ENCODE data around the gene LRRIQ1. TPM values are rescaled to one million over a fixed set of nuclear protein-coding genes. Genes with fewer than 3 reads are reported as not detected.
"Not testable (repeated sequence)": the region's sequence is repeated elsewhere in the genome, so short reads cannot be mapped to it uniquely, and the experiment has no call there.

Gene LRRIQ1
- total RNA-seq, 1 experiment from 2014 or later: 0.18 TPM

DNA sequence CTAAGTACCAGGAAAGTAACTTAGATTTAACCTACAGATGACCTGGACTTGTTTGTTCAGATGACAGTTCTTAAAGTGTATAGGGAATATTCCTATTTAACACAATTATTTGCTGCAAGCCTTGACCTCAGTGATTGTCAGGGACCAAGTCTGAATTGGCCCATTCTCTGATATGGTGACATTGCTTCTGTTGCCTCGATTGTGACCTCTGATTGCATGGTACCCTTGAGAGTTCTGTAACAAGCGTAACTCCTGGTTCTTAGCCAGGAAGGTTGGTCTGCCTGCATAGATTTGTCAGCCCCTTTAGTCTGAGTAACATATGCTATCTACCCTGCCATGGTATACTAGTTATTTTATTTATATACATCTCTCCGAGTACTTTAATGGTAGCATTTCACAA lies 150.1 kb downstream of the LRRIQ1 start:
- DNase-seq (ENCODE audit: low spot score): no peak

DNA sequence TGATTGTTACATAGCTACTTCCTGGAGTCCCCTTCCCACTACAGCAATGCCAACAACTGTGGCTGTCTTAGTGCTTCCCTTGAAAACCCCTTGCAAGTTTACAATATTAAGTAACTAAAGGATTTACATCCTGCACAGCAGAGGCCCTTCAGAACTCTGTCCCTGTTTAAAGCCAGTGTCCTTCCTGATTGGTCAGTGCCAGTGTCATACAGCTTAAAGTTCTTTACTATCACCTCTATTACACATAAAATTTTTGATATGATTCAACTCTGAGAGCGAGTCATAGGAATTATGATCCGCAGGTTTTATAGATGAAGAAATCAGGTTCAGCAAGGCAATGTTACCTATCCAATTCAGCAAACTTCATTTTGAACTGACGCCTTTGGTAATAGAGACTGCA lies 152.5 kb downstream of the LRRIQ1 start:
- DNase-seq (ENCODE audit: low spot score): no peak

DNA sequence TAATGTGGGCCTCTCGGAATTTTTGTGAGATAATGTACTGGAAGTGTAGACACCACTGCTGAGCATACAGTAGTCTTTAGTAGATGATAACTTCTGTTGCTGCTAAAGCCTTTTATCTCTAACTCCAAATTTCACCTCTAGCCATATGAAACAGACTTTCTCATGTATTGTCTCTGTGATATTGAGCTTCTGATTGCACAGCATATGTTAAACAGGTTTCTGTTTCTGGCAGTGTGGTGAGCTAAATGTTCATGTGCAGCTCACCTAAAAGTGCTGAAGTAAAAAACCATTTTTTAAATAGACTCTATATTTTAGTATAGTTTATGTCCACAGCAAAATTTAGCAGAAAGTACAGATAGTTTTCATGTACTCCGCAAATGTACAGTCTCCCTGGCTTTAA lies 154.6 kb downstream of the LRRIQ1 start:
- DNase-seq (ENCODE audit: low spot score): no peak

DNA sequence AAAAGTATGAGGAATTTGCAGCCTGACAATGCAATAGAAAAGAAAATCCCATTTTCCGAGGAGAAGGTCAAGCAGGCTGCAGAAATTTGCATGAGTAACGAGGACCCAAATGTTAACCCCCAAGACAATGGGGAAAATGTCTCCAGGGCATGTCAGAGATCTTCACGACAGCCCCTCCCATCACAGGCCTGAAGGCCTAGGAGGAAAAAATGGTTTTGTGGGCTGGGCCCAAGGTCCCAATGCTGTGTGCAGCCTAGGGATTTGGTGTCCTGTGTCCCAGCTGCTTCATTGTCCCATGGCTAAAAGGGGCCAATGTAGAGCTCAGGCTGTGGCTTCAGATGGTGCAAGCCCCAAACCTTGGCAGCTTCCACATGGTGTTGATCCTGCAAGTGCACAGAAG lies 167.7 kb downstream of the LRRIQ1 start:
- DNase-seq (ENCODE audit: low spot score): not testable (repeated sequence)

DNA sequence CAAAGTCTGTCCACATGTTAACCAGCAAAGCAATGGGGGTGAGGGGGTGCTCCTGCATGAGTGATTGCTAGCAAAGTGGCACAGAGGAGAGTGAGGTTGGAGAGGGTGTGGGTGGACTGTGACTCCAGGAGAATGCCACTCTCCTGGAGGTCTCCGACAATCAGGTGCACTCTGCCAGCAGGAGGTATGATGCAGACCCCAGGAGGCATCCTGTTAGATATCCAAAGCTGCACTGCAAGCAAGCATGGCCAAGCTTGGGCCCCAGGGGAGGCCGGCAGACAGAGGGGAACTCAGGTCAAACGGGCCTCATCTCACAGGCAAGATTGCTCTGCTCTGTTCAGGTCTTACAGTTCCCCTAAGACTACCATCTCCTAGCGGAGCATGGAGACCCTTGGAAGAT lies 170.4 kb downstream of the LRRIQ1 start:
- DNase-seq (ENCODE audit: low spot score): no peak

DNA sequence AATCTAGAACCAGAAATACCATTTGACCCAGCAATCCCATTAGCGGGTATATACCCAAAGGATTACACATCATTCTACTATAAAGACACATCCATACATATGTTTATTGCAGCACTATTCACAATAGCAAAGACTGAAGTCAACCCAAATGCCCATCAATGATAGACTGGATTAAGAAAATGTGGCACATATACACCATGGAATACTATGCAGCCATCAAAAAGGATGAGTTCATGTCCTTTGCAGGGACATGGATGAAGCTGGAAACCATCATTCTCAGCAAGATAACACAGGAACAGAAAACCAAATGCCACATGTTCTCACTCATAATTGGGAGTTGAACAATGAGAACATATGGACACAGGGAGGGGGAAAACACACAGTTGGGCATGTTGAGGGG lies 188.2 kb downstream of the LRRIQ1 start:
- DNase-seq (ENCODE audit: low spot score): not testable (repeated sequence)

DNA sequence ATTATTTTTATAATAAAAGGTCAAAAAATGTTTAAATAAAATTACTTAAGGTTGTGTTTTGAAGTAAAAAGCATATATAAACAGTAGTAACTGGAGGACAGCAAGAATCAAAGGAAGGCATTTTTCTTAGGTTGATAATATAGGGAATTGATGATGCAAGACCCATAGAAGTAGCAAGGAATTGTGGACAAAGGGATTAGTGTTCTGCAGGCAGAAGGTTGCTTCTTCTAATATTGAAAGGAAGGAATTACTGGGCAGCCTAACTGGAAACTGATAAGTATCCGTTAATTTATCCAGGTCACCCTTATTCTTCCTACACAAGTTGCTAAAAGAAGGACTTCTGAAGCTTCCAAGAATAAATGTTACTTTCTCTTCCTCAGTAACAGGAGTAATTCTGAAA lies 189.3 kb downstream of the LRRIQ1 start:
- DNase-seq (ENCODE audit: low spot score): no peak

DNA sequence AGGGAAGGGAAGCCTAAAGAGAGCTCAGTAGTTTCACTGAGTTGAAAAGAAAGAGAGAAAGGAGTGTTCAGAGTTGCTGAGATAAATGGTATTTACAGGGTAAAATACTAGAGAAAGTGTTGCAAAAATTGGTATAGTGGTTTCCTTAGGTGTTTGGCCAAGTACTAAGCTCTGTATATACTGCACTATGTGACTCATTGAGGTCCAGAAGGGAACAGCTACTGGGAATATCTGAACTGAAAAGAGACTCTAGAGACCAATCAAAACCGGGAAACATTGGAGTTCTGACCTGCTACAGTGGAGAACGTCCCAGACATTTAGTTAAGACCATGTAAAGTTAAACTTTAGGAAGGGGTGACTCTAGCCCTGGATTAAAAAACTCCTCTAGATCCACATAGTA lies 201.2 kb downstream of the LRRIQ1 start:
- no peak for DNase-seq (ENCODE audit: low spot score)

DNA sequence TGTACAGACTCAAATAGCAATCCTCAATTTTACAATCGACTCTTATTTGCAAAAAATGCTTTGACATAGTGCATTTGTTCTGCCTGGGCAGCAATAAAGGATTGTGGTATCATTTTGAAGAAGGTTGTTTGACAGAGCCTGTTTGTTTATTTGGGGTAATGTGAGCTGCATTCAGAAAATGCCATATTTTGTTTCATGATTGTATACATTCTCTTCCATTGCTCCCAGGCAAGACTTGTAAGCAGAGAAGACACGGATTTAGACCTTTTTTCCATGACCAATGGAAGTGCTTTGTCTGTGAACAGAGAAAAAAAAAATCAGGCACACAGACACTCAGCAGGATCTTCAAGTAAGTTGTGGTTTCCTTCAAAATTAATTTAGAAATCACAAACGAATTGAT lies 208.4 kb downstream of the LRRIQ1 start:
- DNase-seq (ENCODE audit: low spot score): no peak

DNA sequence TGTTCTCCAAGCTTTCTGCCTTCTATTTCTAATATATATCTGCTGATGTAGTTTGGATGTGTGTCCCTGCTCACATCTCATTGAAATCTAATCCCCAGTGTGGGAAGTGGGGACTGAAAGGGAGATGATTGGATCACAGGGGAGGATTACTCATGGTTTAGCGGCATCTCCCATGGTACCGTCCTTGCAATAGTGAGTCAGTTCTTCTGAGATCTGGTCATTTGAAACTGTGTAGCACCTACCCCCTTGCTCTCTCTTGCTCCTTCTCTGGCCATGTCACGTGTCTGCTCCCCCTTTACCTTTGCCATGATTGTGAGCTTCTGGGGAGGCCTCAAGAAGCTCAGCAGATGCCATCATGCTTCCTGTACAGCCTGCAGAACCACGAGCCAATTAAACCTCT lies 217.7 kb downstream of the LRRIQ1 start:
- no peak for DNase-seq (ENCODE audit: low spot score)

DNA sequence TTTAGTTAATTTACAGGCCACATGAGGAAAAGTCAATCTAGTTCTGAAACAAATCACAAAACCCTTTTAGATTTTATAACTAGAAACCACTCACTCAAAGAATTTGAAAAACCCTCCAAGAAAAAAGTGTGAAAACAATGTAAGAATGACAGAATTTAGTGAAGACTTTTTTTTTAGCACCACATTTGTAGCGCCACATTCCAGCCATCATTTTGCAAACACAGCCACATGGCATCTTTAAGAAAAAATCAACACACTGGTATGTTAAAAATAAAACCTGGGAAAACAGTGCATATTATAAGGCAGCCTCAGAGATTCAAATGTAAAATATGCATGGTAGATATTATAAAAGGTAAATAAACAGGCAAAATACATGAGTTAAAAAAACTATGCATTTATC lies 221.5 kb downstream of the LRRIQ1 start:
- no peak for DNase-seq (ENCODE audit: low spot score)

DNA sequence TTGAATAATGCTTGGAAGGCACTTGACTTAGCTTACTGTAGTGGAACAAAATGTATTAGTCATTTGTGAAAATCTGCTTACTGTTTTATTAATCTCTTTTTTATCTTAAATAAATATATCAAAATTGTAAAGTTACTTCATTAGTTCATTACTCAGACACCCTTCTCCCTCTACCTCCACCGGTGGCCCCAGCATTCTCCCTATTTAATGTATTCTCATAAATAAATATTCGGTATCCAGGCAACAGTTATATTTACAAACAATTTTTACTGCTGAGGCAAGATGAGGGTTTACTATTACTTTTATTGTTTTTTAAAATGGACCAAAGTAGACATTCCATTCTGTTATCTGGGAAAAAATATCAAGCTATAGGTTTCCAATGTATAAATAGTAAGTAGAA lies 224.3 kb downstream of the LRRIQ1 start:
- no peak for DNase-seq (ENCODE audit: low spot score)

DNA sequence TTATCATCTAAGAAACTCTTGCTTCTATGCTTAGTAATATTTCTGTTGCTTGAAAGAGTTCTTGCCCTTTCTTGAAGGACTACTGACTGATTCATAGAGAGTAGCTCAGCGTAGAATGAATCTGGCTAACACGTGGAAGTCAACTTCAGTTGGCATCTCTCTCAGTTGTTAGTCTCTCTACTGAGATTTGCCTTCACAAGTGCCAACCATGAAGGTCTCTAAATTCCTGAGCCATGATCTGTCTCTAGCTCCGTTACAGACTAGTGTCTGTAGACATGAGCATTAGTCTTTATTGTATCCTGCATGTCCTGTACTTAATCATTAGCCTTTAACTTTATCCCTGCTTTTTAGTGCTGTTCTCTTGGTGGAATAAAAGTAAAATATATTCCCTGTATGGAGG lies 224.7 kb downstream of the LRRIQ1 start:
- DNase-seq (ENCODE audit: low spot score): no peak

DNA sequence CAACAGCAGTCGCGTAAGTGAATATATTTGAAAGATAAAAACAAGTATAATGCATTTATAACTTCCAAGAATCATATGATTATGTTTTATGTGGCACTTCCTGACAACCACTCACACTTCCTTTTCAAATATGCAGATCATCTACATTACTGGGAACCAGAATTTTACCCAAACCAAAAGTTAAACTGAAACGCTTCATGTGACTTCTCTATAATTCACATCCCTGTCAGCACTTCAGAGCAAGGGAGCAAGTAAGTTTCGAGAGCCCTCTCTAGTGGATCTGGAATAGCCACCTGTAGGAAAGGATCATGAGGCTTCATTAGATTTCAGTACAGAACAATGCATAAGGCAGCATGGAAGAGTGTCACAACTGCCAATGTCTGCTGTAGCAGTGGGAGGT lies 230.2 kb downstream of the LRRIQ1 start:
- DNase-seq (ENCODE audit: low spot score): no peak

DNA sequence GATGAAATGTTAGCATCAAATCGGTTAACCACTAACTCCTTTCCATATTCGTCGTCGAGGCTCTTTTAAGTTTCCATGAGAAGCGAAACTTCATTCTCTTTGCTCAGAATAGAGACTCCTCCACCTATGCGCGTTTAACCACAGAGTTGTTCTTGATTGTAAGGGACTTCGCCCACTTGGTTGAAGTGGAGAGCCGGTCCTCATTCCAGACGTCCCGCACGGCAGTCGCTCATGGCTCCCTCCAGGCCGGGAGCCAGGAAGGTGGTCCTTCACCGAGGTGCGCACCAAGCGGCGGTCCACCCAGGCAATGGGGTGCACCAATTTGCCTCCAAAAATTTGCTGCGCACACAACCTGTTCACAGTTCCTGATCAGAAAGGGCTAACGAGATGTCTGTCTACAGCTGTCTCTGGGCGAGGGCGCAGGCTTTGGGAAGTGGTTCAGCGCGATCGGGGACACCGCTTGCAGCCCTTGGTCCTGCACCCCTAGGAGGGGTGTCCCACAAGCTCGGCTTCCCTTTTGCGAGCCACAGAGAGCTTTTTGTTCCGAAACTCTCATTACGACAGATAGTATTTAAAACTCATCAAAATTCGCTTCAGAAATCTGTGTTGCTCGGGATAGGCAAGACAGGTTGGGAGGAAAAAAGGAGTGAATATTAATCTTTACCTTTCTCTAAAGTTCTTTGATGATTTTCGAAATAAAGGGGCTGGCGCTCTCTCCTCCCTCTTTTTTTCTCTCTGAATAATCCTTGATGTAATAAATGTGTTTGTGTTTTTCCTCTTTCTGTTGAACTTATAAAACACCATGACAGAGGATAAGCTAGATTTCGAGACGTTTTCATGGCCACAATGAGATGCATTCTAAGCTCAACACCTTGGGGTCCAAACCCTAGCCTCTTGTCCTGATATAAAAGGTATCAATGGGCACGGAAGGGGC lies 237.5 kb downstream of the LRRIQ1 start:
- DNase-seq (ENCODE audit: low spot score): no peak

DNA sequence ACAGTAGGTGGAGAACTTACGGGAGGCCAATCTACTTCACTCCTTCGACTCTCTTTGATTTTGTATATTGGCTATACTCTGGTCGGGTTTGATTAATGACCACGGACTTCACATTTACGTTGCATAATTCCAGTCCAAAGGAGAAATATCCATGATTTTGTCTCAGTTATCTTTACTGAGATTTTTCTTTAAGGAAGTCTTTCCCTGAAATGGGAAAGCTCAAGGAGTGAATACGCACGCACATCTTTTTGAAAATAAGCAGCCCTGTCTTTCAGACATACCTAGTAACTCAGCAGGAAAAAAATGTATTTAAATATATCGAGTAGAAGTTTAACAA lies 238.1 kb downstream of the LRRIQ1 start:
- DNase-seq (ENCODE audit: low spot score): no peak

DNA sequence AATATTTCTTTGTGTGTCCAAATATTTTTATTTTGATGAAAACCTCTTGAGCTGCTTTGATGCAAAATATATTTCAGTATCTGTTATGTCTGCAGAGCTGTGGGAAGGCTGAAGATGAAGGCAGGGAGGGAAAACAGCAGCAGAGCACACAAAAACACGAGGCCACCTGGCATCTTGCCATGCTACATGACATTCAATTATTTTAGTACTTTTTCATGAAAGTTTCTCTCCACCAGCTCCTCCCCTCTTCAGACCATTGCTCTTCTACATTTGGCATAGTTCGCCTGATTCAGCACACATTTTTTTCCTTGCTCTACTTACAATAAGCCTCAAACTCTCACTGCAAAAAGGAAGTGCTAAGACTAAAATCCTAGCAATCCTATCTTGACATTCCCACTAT lies 239.2 kb downstream of the LRRIQ1 start:
- DNase-seq (ENCODE audit: low spot score): no peak

DNA sequence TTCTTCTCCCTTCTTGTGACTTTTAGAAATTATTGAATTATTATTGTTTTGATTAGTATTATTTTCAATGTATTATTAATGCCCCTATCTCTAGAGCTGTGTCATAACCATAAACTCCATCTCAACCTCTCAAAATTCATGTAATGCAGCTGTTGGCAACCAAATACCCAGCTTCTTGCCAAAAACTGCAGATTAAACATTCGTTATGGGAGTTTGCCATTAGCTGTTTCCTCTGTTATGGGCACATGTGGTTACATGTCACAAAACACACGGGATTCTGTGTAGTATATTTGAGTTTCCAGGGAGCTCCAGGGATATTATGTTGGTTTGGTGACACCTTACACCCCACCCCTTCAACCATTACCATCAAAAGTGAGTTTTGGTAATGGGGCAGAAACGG lies 241.0 kb downstream of the LRRIQ1 start:
- DNase-seq (ENCODE audit: low spot score): no peak

DNA sequence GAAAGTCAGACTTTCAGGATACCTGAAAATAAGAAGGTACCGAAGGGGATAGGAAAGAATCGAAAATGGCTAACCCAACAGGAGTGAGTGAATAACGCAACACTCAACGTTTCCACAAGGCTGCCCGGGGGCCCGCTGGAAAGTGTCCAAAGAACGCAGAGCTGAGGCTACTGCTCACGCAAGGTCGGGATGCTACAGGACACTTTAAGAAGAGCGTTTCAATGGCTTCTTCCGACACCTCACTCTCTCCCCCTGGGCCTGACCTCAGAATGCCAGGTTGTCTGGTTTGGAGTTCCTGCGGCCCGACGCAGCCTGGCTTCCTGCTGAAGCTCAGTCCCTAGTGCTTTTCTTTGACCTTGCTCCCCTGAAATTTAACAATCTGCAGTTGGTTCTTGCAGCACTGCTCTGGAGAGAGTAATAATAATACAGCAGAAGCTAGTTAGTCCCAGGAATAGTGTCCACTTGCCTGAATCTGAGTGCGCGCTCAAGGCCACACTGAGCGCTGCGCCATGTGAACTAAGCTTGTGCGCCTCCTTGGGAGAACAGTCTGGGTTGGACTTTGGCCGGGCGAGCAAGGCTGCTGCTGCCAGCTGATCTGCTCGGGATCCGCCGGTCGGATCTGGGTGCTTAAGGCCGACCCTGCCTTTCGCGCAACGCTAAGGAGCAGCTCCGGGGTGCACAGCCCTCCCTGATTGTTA lies 241.9 kb downstream of the LRRIQ1 start:
- DNase-seq (ENCODE audit: low spot score): no peak

DNA sequence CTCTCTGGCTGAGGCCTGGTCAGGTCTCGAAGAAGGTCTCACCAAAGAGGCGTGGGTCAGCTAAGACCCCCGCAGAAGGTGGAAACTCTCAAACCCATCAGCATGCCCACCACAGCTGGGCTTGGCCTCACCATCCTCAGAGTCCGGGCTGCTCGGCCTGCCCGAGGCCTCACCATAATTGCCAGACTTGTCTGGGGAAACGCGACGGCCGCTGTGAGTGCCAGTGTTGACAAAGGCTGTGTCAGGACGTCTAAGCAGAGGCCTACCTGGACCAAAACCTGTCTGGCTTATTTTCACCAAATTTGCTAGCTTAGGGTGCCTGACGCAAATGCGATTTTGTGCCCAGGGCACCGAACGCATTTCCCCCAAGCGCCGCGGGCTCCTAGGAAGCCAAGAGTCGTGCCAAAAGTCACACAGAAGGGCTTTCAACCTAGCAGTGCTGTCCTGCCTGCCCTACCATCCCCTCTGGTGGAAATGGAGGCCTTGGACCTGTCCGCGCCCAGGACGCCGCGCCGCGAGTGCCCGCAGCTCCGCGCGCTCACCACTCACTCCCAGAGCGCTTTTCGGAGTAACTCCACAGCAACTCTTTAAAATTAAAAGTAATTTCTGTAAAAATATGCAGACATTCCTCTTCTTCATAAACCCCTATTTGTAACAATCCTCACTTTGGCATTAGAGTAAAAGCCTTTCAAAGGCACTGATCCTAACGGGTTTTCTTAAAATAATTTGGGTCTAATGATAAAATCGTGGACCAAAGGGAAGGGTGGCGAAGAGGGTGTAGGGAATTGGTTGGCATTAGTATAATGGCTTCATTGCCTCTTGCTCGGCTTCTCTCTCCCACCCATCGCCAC lies 242.7 kb downstream of the LRRIQ1 start:
- no peak for DNase-seq (ENCODE audit: low spot score)

DNA sequence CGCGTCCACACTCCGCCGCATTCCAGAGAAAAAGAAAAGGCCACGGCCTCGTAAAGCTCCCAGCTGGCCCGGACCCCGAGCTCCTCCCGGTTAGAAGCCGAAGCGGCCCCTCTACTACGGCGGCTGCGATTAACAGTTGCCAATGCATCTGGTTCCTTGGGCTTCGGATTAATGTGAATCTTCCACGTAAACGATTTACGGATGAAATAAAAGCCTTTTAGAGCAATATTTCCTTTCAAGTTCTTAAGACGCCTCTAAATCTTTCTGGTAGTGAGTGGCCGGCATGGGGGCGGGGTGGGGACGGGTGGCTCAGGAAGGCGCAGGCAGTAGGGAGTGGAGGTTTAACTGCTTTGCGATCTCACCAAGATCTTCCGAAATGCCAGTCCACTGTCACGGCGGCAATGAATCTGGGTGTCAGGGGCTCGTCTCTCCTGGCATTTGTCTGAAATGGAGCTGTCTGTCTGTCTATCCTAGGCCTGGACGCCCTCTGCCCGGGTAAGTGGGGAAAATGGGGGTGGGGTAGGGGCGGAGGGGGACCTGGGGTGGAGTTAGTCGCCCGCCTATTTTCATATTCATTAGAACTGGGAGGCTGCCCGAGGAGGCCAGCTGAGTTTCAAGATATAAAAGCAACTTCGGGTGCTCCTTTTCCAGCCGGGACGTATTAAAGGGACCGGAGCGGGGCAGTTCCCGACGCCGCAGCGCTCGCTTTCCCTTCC lies 243.5 kb downstream of the LRRIQ1 start:
- DNase-seq (ENCODE audit: low spot score): no peak
